Heart left ventricle (tissue), 16 donors: ENCODE results near the gene PLXNC1. TPM values are rescaled to one million over a fixed set of nuclear protein-coding genes. Genes with fewer than 3 reads are reported as not detected.
A peak's percentile ranks its signal among the peaks of the same experiment; 100 is the strongest.

Experiments
- ATAC-seq, 4 donors: fragments of 200-7000 bp; cut with Tn5 transposase; one replicate each; pipeline ENCODE4 v1.9.1; 2020 to 2022; ENCODE audit warnings: moderate library complexity in 4 of 4, mild to moderate bottlenecking in 3 of 4, moderate number of reproducible peaks in 1 of 4
- DNase-seq, 5 donors: peaks; one replicate each; pipeline ENCODE4 v3.0.0-alpha.2; 2020
- H3K27ac ChIP-seq, 12 donors: fragments of 200-600 bp; sonication (generic) in 4 of 12; one replicate each; pipeline versions ENCODE4 v1.5.0 to v1.8.0; 2016 to 2022; ENCODE audit warnings: mild to moderate bottlenecking in 2 of 12
- H3K27me3 ChIP-seq, 9 donors: fragments of 200-600 bp; sonication (generic) in 2 of 9; one replicate each; pipeline versions ENCODE4 v1.5.1 to v1.8.0; 2016 to 2022; ENCODE audit warnings: mild to moderate bottlenecking in 3 of 9
- H3K36me3 ChIP-seq, 9 donors: fragments of 200-600 bp; sonication (generic) in 2 of 9; one replicate each; pipeline versions ENCODE4 v1.5.0 to v1.8.0; 2018 to 2022; ENCODE audit warnings: mild to moderate bottlenecking in 2 of 9
- H3K4me1 ChIP-seq, 12 donors: fragments of 200-600 bp; sonication (generic) in 4 of 12; one replicate each; pipeline versions ENCODE4 v1.5.0 to v1.8.0; 2016 to 2022; ENCODE audit warnings: mild to moderate bottlenecking in 3 of 12
- H3K4me3 ChIP-seq, 12 donors: fragments of 200-600 bp; sonication (generic) in 4 of 12; one replicate each; pipeline versions ENCODE4 v1.5.0 to v1.8.0; 2017 to 2022; ENCODE audit warnings: mild to moderate bottlenecking in 9 of 12, moderate library complexity in 4 of 12
- H3K9me3 ChIP-seq, 12 donors: fragments of 200-600 bp; sonication (generic) in 4 of 12; one replicate each; pipeline versions ENCODE4 v1.5.0 to v1.8.0; 2016 to 2022; ENCODE audit warnings: mild to moderate bottlenecking in 1 of 12
- CTCF ChIP-seq, 12 donors: fragments of 200-600 bp; sonication (generic) in 4 of 12; IDR thresholded peaks; one replicate each; pipeline versions ENCODE4 v1.5.0 to v1.8.0; 2018 to 2022; ENCODE audit warnings: antibody characterized with exemption in 12 of 12, mild to moderate bottlenecking in 5 of 12
- POLR2A ChIP-seq, 2 donors: fragments of 450-650 bp; IDR thresholded peaks; one replicate each; pipeline ENCODE4 v1.6.1; 2017; ENCODE audit warnings: antibody characterized with exemption in 2 of 2, mild to moderate bottlenecking in 2 of 2, moderate library complexity in 2 of 2
- whole genome bisulfite sequencing, 4 donors: extraction: QIAGEN DNeasy Blood & Tissue Kit in 2 of 4; methylation state at CpG; one replicate each; pipeline versions ENCODE4 v1.1.5 to v1.1.7; 2013 to 2018; 5-methylcytosine and 5-hydroxymethylcytosine counted together
- intact Hi-C, 10 donors: fragments of 100-400 bp; cut with DNase I; formaldehyde crosslinking; loops; one replicate each; pipeline versions ENCODE4 v1.11.1 to v1.14.2; 2022
- polyA plus RNA-seq, 2 donors: library from polyadenylated mRNA; stranded (reverse); fragments of 200-250 nt; gene quantifications; one replicate each; pipeline ENCODE4 v1.2.3, GENCODE V29; 2013
- total RNA-seq, 9 donors: library from RNA; depleted of rRNA in 2 of 9; stranded (reverse); fragments of >200 nt in 2 of 9; fragmentation: NEBNext Ultra II Directional in 3 of 9; extraction: Animal tissue kit (Norgen Biotek cat#: 25700) in 3 of 9; gene quantifications; one replicate each; pipeline versions ENCODE4 v1.1.0 to v1.2.4, GENCODE V29; 2016 to 2023
- donor health status: ischemic (EF 13 %, LVEDD 7.1; RV severe dilation, severe dysfunction).
- donor health status: healthy with polysubstance abuse.
- donor health status: DM: no; HTN: yes; CAD: no.
- donor health status: DM: no; HTN: no; CAD: no.
- donor health status: ischemic (EF 25% LVEDD 6.9; RV normal size, moderate dysfunction).
- donor health status: ischemic (EF 25% LVEDD 5.7; RV mildly dilated, moderate dysfunction).
- donor health status: healthy.
- donor health status: DM: yes; HTN: yes; CAD: no.
- donor health status: ischemic (EF 35%, LVEDD 5.7; RV mildly dilated, moderate dysfunction).
- donor health status: nonischemic (EF 11% LVEDD 7.7; RV severe dilation, severe dysfunction).
- donor health status: DM: yes; HTN: yes; CAD: no.
- donor health status: PGD.
- donor health status: ischemic (EF 29% LVEDD 5.4; RV normal size, mild dysfunction).
- donor health status: nonischemic (EF 23%, LVEDD 6.1; RV moderate dilation, normal function).

PLXNC1 gene
- total and polyA plus RNA-seq, 11 donors = 0.84 to 18.4 (median 3.1) TPM

GRCh38 chr12:94266796-94267536 lies 118.6 kb downstream of the PLXNC1 start:
- intact Hi-C loops = loop anchor here in 1 of 10 donors (10.0 kb wide), 1 partner anchor 158 kb away; no protein-coding TSS in a partner anchor
- WGBS, 4 donors = 66 to 73% (median 70%) methylated on average over 11 of the region's 11 CpGs

GRCh38 chr12:94267537-94267872 lies 119.1 kb downstream of the PLXNC1 start:
- H3K9me3 ChIP-seq = no peaks in the 10 kb centered on the region
- DNase-seq = no peak
- 42 to 68% (median 62%) methylated on average over 3 of the region's 3 CpGs for WGBS, 4 donors
- intact Hi-C loops = loop anchor here in 1 of 10 donors (10.0 kb wide), 1 partner anchor 157 kb away; no protein-coding TSS in a partner anchor
- no peaks in the 10 kb centered on the region for H3K27me3 ChIP-seq
- no peak for TF ChIP-seq POLR2A (IDR thresholded peaks at IDR 0.05)
- no peak for TF ChIP-seq CTCF (IDR thresholded peaks at IDR 0.05)
- H3K4me1 ChIP-seq = peaks cover 0 to 74% (median 24%) of the 10 kb centered on the region in 12 donors
- no peak for ATAC-seq
- peak overlapping the region in 10 of 12 donors; percentile 20 to 87 (median 62) for H3K27ac ChIP-seq
- no peaks in the 10 kb centered on the region for H3K36me3 ChIP-seq
- no peak overlapping the region for H3K4me3 ChIP-seq

More at GRCh38 chr12:94266796-94267536, 118.6 kb downstream of the PLXNC1 start:
- no peak overlapping the region for H3K4me3 ChIP-seq
- H3K36me3 ChIP-seq = no peaks in the 10 kb centered on the region
- TF ChIP-seq CTCF (IDR thresholded peaks at IDR 0.05) = no peak
- TF ChIP-seq POLR2A (IDR thresholded peaks at IDR 0.05) = no peak
- peak overlapping the region in 11 of 12 donors; percentile 17 to 87 (median 61) for H3K27ac ChIP-seq
- DNase-seq = no peak
- H3K27me3 ChIP-seq = no peaks in the 10 kb centered on the region
- H3K9me3 ChIP-seq = no peaks in the 10 kb centered on the region
- peak in 2 of 4 donors; percentile 2 to 24 for ATAC-seq
- H3K4me1 ChIP-seq = peaks cover under 1 to 74% (median 27%) of the 10 kb centered on the region in 12 donors

GRCh38 chr12:94267921-94268471 lies 119.6 kb downstream of the PLXNC1 start:
- TF ChIP-seq CTCF (IDR thresholded peaks at IDR 0.05) (no peak), POLR2A (IDR thresholded peaks at IDR 0.05) (no peak)
- Histone ChIP-seq H3K27me3 (no peaks in the 10 kb centered on the region), H3K4me1 (peaks cover 0 to 69% (median 20%) of the 10 kb centered on the region in 12 donors), H3K9me3 (no peaks in the 10 kb centered on the region), H3K4me3 (no peak overlapping the region), H3K36me3 (peaks cover 0 to 2% (median 0%) of the 10 kb centered on the region in 9 donors), H3K27ac (peak overlapping the region in 9 of 12 donors; percentile 20 to 87 (median 62))
- intact Hi-C loops = loop anchor here in 1 of 10 donors (10.0 kb wide), 1 partner anchor 157 kb away; no protein-coding TSS in a partner anchor
- DNase-seq (no peak), ATAC-seq (no peak)
- 78 to 92% (median 84%) methylated on average over 5 of the region's 5 CpGs for WGBS, 4 donors

GRCh38 chr12:94269316-94269999 lies 121.1 kb downstream of the PLXNC1 start:
- no peaks in the 10 kb centered on the region for H3K27me3 ChIP-seq
- WGBS, 4 donors = 90 to 93% (median 92%) methylated on average over 4 of the region's 4 CpGs
- intact Hi-C loops = loop anchor here in 1 of 10 donors (10.0 kb wide), 1 partner anchor 155 kb away; no protein-coding TSS in a partner anchor
- TF ChIP-seq POLR2A (IDR thresholded peaks at IDR 0.05) (no peak), CTCF (IDR thresholded peaks at IDR 0.05) (no peak)
- no peaks in the 10 kb centered on the region for H3K9me3 ChIP-seq
- peaks cover 0 to 54% (median 10%) of the 10 kb centered on the region in 12 donors for H3K4me1 ChIP-seq
- DNase-seq = no peak
- peaks cover 0 to 5% (median 0%) of the 10 kb centered on the region in 9 donors for H3K36me3 ChIP-seq
- H3K27ac ChIP-seq = no peak overlapping the region
- no peak overlapping the region for H3K4me3 ChIP-seq
- ATAC-seq = no peak
